ENCODE data around the gene TEC. TPM values are rescaled to one million over a fixed set of nuclear protein-coding genes. Genes with fewer than 3 reads are reported as not detected.

The TEC gene
- total RNA-seq, 2 experiments from 2014 or later, result 3.6 to 4.2 TPM

DNA sequence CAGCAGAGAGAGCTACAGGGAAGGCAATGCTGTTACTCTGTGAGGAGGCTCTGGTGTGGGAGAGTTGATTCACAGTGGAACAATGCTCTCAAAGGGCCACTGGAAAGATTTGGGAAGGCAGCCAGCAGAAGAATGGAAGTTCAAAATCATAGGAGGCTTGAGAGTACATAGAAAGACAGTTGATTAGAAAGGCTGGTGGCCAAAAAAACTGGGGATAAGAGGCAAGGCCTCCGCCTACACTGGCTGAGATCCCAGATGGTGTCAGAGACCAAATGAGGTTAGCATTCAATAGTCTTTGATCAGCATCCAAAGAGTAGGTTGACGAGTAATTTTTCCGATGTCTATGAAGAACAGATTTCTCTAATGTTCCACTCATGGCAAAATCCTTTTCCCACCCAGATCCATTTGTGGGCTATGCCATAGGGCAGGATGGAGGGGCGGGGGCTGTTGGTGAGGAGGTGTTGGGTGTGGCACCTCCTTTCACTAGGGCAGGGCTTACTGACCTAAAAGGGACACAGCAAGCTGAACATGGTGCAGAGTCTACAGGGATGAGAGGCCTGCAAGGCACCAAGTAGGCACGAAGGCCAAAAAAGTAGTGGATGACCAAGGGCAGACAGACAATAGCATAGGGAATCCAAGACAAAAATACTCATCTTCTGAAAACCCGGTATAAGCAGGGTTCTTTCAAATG lies 15.1 kb downstream of the TEC start:
- Mint-ChIP-seq H3K9me3 (no peaks in the 10 kb centered on the region), H3K4me3 (no peak overlapping the region), H3K4me1 (ENCODE audit: low read depth) (peaks cover 3% of the 10 kb centered on the region), H3K27me3 (no peaks in the 10 kb centered on the region), H3K36me3 (ENCODE audit: low read depth) (no peaks in the 10 kb centered on the region), H3K27ac (no peak overlapping the region)
- intact Hi-C loops (cut with micrococcal nuclease), result no loop called here
- DNase-seq (no peak), ATAC-seq (no peak)
- CTCF ChIA-PET, result no interaction called here
- TF ChIP-seq, protein P1, sequence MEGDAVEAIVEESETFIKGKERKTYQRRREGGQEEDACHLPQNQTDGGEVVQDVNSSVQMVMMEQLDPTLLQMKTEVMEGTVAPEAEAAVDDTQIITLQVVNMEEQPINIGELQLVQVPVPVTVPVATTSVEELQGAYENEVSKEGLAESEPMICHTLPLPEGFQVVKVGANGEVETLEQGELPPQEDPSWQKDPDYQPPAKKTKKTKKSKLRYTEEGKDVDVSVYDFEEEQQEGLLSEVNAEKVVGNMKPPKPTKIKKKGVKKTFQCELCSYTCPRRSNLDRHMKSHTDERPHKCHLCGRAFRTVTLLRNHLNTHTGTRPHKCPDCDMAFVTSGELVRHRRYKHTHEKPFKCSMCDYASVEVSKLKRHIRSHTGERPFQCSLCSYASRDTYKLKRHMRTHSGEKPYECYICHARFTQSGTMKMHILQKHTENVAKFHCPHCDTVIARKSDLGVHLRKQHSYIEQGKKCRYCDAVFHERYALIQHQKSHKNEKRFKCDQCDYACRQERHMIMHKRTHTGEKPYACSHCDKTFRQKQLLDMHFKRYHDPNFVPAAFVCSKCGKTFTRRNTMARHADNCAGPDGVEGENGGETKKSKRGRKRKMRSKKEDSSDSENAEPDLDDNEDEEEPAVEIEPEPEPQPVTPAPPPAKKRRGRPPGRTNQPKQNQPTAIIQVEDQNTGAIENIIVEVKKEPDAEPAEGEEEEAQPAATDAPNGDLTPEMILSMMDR (IDR thresholded peaks at IDR 0.05), result no peak
- POLR2A ChIA-PET, result no interaction called here

DNA sequence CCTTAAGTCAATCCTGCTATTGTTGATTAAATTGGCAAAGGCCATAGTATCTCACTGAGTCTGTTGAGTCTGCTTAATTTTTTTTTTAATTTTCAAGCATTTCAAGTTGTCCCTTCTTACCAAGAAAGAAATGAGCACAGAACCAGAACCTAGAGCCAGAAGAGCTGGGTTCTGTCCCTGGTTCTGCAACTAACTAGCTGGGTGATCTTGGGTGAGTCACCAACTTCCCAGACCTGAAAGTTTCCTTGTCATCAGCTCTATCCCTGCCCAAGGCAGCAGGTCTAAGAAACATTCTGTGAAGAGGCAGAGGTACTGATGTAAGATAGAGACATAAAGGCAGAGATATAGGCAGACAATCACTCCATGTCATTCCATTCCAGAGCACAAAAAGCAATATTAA lies 17.3 kb downstream of the TEC start:
- ATAC-seq, result no peak
- no peaks in the 10 kb centered on the region for H3K9me3 Mint-ChIP-seq
- DNase-seq, result no peak

GRCh38 chr4:48250980-48251379 lies 18.7 kb downstream of the TEC start:
- ATAC-seq (no peak), DNase-seq (no peak)
- ChIA-PET CTCF (no interaction called here), POLR2A (no interaction called here)
- TF ChIP-seq, protein P1 (IDR thresholded peaks at IDR 0.05), result no peak
- Mint-ChIP-seq H3K27ac (no peak overlapping the region), H3K4me1 (ENCODE audit: low read depth) (peaks cover 2% of the 10 kb centered on the region), H3K27me3 (no peaks in the 10 kb centered on the region), H3K4me3 (no peak overlapping the region), H3K36me3 (ENCODE audit: low read depth) (no peaks in the 10 kb centered on the region), H3K9me3 (peaks cover 2% of the 10 kb centered on the region)
- intact Hi-C loops (cut with micrococcal nuclease), result no loop called here

More for the DNA sequence above, 17.3 kb downstream of the TEC start:
- CTCF ChIA-PET, result interaction anchor here (1.1 kb wide), 1 partner anchor 18 kb away, joined by 3 read pairs; no protein-coding TSS in a partner anchor
- H3K27me3 Mint-ChIP-seq, result no peaks in the 10 kb centered on the region
- TF ChIP-seq, protein P1 (IDR thresholded peaks at IDR 0.05), result no peak
- POLR2A ChIA-PET, result no interaction called here
- H3K4me1 Mint-ChIP-seq (ENCODE audit: low read depth), result no peaks in the 10 kb centered on the region
- H3K36me3 Mint-ChIP-seq (ENCODE audit: low read depth), result no peaks in the 10 kb centered on the region
- intact Hi-C loops (cut with micrococcal nuclease), result no loop called here
- H3K4me3 Mint-ChIP-seq, result no peak overlapping the region
- no peak overlapping the region for H3K27ac Mint-ChIP-seq

DNA sequence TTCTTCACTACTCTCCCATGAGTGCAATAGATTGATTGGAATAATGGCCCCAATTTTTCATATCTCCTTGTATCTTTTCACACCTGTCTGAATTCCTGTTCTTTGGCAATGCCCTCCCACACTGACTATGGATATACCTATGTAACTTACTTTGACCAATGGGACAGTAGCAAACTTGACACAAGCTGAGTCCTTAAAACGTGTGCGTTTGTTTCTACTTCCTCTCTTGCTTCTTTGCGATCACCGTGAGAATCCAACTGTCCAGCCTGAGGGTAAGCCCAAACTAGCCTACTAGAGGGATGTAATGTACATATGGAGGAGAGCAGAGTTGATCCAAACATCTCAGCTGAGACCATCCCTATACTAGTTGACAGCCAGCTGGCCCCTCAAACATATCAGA lies 19.3 kb downstream of the TEC start:
- TF ChIP-seq, protein P1 (IDR thresholded peaks at IDR 0.05), result no peak
- DNase-seq (no peak), ATAC-seq (no peak)
- intact Hi-C loops (cut with micrococcal nuclease), result no loop called here
- CTCF ChIA-PET, result interaction anchor here (1.1 to 1.5 kb wide), 2 partner anchors 25 to 40 kb away, joined by 3 to 4 read pairs; no protein-coding TSS in a partner anchor
- H3K36me3 Mint-ChIP-seq (ENCODE audit: low read depth), result no peaks in the 10 kb centered on the region
- H3K4me1 Mint-ChIP-seq (ENCODE audit: low read depth), result peaks cover 2% of the 10 kb centered on the region
- POLR2A ChIA-PET, result no interaction called here
- H3K27ac Mint-ChIP-seq, result no peak overlapping the region
- no peak overlapping the region for H3K4me3 Mint-ChIP-seq
- H3K27me3 Mint-ChIP-seq, result no peaks in the 10 kb centered on the region
- H3K9me3 Mint-ChIP-seq, result peaks cover 2% of the 10 kb centered on the region

GRCh38 chr4:48249378-48249777 lies 20.3 kb downstream of the TEC start:
- Mint-ChIP-seq H3K27ac (no peak overlapping the region), H3K4me3 (no peak overlapping the region), H3K36me3 (ENCODE audit: low read depth) (peaks cover 1% of the 10 kb centered on the region), H3K27me3 (no peaks in the 10 kb centered on the region), H3K4me1 (ENCODE audit: low read depth) (peaks cover 2% of the 10 kb centered on the region), H3K9me3 (peaks cover 2% of the 10 kb centered on the region)
- POLR2A ChIA-PET, result no interaction called here
- DNase-seq (no peak), ATAC-seq (no peak)
- TF ChIP-seq, protein P1 (IDR thresholded peaks at IDR 0.05), result no peak
- CTCF ChIA-PET, result interaction anchor here (1.1 to 1.5 kb wide), 2 partner anchors 26 to 41 kb away, joined by 3 to 4 read pairs; no protein-coding TSS in a partner anchor
- intact Hi-C loops (cut with micrococcal nuclease), result no loop called here
